ENCODE data around the gene POU4F1.
"Not testable (repeated sequence)": the region's sequence is repeated elsewhere in the genome, so short reads cannot be mapped to it uniquely, and the experiment has no call there.

POU4F1 gene

GRCh38 chr13:78603240-78603957 is at the start of gene POU4F1:
TSS of gene POU4F1 (minus strand) at chr13:78603552. CDS start at chr13:78603326, 226 bp downstream.
- peak; percentile 78 to 80 for ATAC-seq

GRCh38 chr13:78652651-78653050 is 49.3 kb upstream of the POU4F1 start:
- no peak for ATAC-seq

- ATAC-seq, result no peak
These were observed 47.3 kb upstream of the POU4F1 start for GRCh38 chr13:78650717-78651083.

GRCh38 chr13:78649997-78650716 is 46.8 kb upstream of the POU4F1 start:
- ATAC-seq, result no peak

- not testable (repeated sequence) for ATAC-seq
These were observed 43.8 kb upstream of the POU4F1 start for GRCh38 chr13:78647109-78647678.

GRCh38 chr13:78638216-78638615 is 34.9 kb upstream of the POU4F1 start:
- peak in 1 of 2 donors; percentile 24 for ATAC-seq

GRCh38 chr13:78636495-78636894 is 33.1 kb upstream of the POU4F1 start:
- no peak for ATAC-seq

GRCh38 chr13:78632996-78633395 is 29.6 kb upstream of the POU4F1 start:
- ATAC-seq, result no peak

GRCh38 chr13:78631077-78631476 is 27.7 kb upstream of the POU4F1 start:
- no peak for ATAC-seq

- no peak for ATAC-seq
These were observed 27.2 kb upstream of the POU4F1 start for GRCh38 chr13:78630511-78630910.

GRCh38 chr13:78625384-78625783 is 22.0 kb upstream of the POU4F1 start:
- ATAC-seq, result no peak

GRCh38 chr13:78623132-78623531 is 19.8 kb upstream of the POU4F1 start:
- ATAC-seq, result no peak

- ATAC-seq, result no peak
These were observed 17.7 kb upstream of the POU4F1 start for GRCh38 chr13:78620936-78621470.

- ATAC-seq, result no peak
These were observed 15.1 kb upstream of the POU4F1 start for GRCh38 chr13:78618411-78618810.

- ATAC-seq, result no peak
These were observed 7.7 kb upstream of the POU4F1 start for GRCh38 chr13:78611040-78611439.

GRCh38 chr13:78610381-78610883 is 7.1 kb upstream of the POU4F1 start:
- no peak for ATAC-seq

GRCh38 chr13:78609464-78610205 is 6.3 kb upstream of the POU4F1 start:
- ATAC-seq, result peak in 1 of 2 donors; percentile 25

- ATAC-seq, result no peak
These were observed 5.5 kb upstream of the POU4F1 start for GRCh38 chr13:78608688-78609463.

- ATAC-seq, result no peak
These were observed 4.9 kb upstream of the POU4F1 start for GRCh38 chr13:78608252-78608687.

- ATAC-seq, result no peak
These were observed 4.3 kb upstream of the POU4F1 start for GRCh38 chr13:78607409-78608251.
